Smooth muscle cell (in vitro differentiated cells): ENCODE measurements around the gene GATD1. TPM values are rescaled to one million over a fixed set of nuclear protein-coding genes. Genes with fewer than 3 reads are reported as not detected.
A peak's percentile ranks its signal among the peaks of the same experiment; 100 is the strongest.

ENCODE experiments used
- DNase-seq: peaks from one replicate; lab custom pipeline; 2025; ENCODE audit not compliant: unreplicated experiment; lab: John Stamatoyannopoulos, UW
- H2AFZ ChIP-seq: fragments of 200-600 bp; sonication (generic); 2 replicates; pipeline ENCODE4 v1.6.0; 2016; ENCODE audit warnings: antibody characterized with exemption, low read depth, mild to moderate bottlenecking
- H3F3A ChIP-seq: fragments of 200-600 bp; sonication (generic); 2 replicates; pipeline ENCODE4 v1.6.0; 2017; ENCODE audit warnings: antibody characterized with exemption, low read depth
- H3K27ac ChIP-seq: fragments of 200-600 bp; sonication (generic); 2 replicates; pipeline ENCODE4 v1.5.1; 2016; ENCODE audit warnings: low read depth, mild to moderate bottlenecking
- H3K27me3 ChIP-seq: fragments of 200-600 bp; sonication (generic); 2 replicates; pipeline ENCODE4 v1.6.1; 2016; ENCODE audit warnings: low read depth, mild to moderate bottlenecking
- H3K36me3 ChIP-seq: fragments of 200-600 bp; sonication (generic); 2 replicates; pipeline ENCODE4 v1.5.1; 2016; ENCODE audit warnings: low read depth
- H3K4me1 ChIP-seq: fragments of 200-600 bp; sonication (generic); 2 replicates; pipeline ENCODE4 v1.5.1; 2016; ENCODE audit warnings: low read depth
- H3K4me2 ChIP-seq: fragments of 200-600 bp; sonication (generic); 2 replicates; pipeline ENCODE4 v1.6.0; 2016; ENCODE audit warnings: mild to moderate bottlenecking
- H3K4me3 ChIP-seq: fragments of 200-600 bp; sonication (generic); 2 replicates; pipeline ENCODE4 v1.5.1; 2016; ENCODE audit warnings: mild to moderate bottlenecking
- H3K79me2 ChIP-seq: fragments of 200-600 bp; sonication (generic); 2 replicates; pipeline ENCODE4 v1.6.0; 2016; ENCODE audit warnings: low read depth, mild to moderate bottlenecking
- H3K9ac ChIP-seq: fragments of 200-600 bp; sonication (generic); 2 replicates; pipeline ENCODE4 v1.6.0; 2016; ENCODE audit warnings: low read depth
- H3K9me3 ChIP-seq: fragments of 200-600 bp; sonication (generic); replicated peaks from 2 replicates; pipeline ENCODE4 v1.5.1; 2016; ENCODE audit warnings: low read depth
- H4K20me1 ChIP-seq: fragments of 200-600 bp; sonication (generic); 2 replicates; pipeline ENCODE4 v1.6.0; 2016; ENCODE audit warnings: low read depth
- WGBS: methylation state at CpG from one replicate; pipeline ENCODE4 v1.1.7; 2016; ENCODE audit warnings: low lambda C conversion rate; 5-methylcytosine and 5-hydroxymethylcytosine counted together
- polyA plus RNA-seq: library from polyadenylated mRNA; unstranded; fragments of >200 nt; fragmentation: Nextera tagmentation; extraction: Ambion mirVana; gene quantifications from 2 replicates; pipeline ENCODE4 v1.2.1, GENCODE V29; 2016
- total RNA-seq: library from RNA; depleted of rRNA; stranded (reverse); fragments of >200 nt; gene quantifications from 2 replicates; pipeline ENCODE4 v1.2.3, GENCODE V29; 2014
- TF ChIP-seq, protein P1 (sequence below): fragments of 200-600 bp; sonication (generic); IDR thresholded peaks from 2 replicates; pipeline ENCODE4 v1.5.1; 2017; ENCODE audit warnings: borderline replicate concordance, mild to moderate bottlenecking, antibody characterized with exemption; ENCODE audit not compliant: insufficient read depth, poor library complexity, severe bottlenecking

The GATD1 gene
- total and polyA plus RNA-seq, 2 experiments from 2014 or later = 11.7 to 12.9 TPM

DNA sequence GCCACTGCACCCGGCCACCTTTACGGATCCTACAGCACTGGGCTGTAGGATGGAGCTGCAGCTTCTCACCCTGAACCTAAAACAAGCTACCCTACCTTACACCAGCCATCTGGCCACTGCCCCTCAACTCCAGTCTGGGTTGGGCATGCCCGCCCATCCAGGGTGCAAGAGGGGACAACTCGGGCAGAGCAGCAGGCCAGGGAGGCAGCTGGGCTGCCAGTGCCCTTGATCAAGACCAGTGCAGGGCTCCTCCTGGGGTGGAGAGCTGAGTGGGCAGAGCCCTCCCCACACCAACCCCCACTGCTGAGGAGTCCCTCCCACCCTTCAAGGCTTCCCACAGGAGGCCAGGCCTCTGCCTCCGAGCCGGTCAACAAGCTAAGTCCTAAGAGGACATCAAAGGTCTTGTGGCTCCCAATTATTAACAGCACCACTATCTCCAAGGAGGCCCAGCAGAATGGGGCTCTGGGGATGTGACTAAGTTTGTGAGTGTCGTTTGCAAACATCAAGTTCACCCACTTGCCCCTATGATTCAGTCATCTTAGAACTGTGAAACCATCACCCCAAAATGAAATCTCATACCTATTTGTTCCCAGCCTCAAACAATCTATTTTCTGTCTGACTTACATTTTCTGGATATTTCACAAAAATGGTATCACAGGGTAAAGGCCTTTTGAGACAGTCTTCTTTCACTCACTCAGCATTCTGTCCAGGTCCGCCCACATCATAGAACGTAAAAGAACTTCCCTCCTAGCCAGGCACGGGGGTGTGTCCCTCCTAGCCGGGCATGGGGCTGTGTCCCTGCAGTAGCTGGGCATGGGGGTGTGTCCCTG, 11.0 kb downstream of the GATD1 start:
- Histone ChIP-seq H4K20me1 (peaks cover 79% of the 10 kb centered on the region), H3K27me3 (no peaks in the 10 kb centered on the region), H3K9me3 (no peaks in the 10 kb centered on the region), H3K79me2 (no peaks in the 10 kb centered on the region), H3K27ac (no peak overlapping the region), H3F3A (peaks cover 14% of the 10 kb centered on the region), H3K9ac (no peak overlapping the region), H3K4me2 (no peak overlapping the region), H3K36me3 (no peaks in the 10 kb centered on the region), H3K4me1 (no peaks in the 10 kb centered on the region), H2AFZ (no peak overlapping the region), H3K4me3 (no peak overlapping the region)
- no peak for DNase-seq
- WGBS = 75% methylated on average over 11 of the region's 11 CpGs
- TF ChIP-seq, protein P1, sequence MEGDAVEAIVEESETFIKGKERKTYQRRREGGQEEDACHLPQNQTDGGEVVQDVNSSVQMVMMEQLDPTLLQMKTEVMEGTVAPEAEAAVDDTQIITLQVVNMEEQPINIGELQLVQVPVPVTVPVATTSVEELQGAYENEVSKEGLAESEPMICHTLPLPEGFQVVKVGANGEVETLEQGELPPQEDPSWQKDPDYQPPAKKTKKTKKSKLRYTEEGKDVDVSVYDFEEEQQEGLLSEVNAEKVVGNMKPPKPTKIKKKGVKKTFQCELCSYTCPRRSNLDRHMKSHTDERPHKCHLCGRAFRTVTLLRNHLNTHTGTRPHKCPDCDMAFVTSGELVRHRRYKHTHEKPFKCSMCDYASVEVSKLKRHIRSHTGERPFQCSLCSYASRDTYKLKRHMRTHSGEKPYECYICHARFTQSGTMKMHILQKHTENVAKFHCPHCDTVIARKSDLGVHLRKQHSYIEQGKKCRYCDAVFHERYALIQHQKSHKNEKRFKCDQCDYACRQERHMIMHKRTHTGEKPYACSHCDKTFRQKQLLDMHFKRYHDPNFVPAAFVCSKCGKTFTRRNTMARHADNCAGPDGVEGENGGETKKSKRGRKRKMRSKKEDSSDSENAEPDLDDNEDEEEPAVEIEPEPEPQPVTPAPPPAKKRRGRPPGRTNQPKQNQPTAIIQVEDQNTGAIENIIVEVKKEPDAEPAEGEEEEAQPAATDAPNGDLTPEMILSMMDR = no peak

DNA sequence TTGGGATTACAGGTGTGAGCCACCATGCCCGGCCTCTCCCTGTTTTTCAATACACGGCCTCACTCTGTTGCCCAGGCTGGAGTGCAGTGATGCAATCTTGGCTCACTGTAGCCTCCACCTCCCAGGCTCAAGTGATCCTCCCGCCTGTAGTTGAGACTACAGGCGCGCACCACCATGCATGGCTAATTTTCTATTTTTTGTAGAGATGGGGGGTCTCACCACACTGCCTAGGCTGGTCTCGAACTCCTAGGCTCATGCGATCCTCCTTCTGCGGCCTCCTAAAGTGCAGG, 11.5 kb downstream of the GATD1 start:
- Histone ChIP-seq H3K79me2 (no peaks in the 10 kb centered on the region), H2AFZ (no peak overlapping the region), H4K20me1 (peaks cover 73% of the 10 kb centered on the region), H3K4me3 (no peak overlapping the region), H3K9me3 (no peaks in the 10 kb centered on the region), H3F3A (peaks cover 16% of the 10 kb centered on the region), H3K9ac (no peak overlapping the region), H3K27me3 (no peaks in the 10 kb centered on the region), H3K36me3 (no peaks in the 10 kb centered on the region), H3K4me1 (no peaks in the 10 kb centered on the region), H3K4me2 (no peak overlapping the region), H3K27ac (no peak overlapping the region)
- DNase-seq = no peak
- TF ChIP-seq, protein P1 = no peak
- WGBS = 97% methylated on average over 8 of the region's 8 CpGs

DNA sequence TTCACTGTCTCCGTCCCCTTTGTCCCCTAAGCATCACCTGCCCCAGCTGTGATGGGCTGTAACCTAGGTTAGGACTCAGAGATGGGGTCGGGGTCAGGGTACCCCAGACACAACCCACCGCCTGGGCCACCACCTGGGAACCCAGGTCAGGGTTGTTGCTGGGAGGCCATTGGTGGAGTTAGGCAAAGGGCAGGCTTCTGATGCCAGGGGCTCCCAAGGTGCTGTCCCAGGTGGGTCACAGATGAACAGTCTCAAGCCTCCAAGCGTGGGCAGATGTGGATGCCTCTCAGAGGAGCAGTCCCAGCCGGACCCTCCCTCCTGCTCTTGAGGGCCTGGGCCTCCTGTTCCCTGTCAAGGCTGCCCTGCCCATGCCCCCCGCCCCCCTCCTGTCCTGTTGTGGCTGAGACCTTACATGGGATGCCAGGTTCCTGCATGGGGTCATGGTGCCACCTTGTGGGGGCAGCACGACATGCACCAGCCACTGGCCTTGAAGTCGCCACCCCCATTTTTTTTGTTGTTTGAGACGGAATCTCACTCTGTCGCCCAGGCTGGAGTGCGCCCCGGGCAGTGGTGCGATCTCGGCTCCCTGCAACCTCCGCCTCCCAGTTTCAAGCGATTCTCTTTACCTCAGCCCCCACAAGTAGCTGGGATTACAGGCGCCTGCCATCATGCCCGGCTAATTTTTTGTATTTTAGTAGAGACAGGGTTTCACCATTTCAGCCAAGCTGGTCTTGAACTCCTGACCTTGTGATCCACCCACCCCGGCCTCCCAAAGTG, 12.1 kb downstream of the GATD1 start:
- Histone ChIP-seq H3K36me3 (peaks cover under 1% of the 10 kb centered on the region), H3F3A (peaks cover 16% of the 10 kb centered on the region), H3K4me2 (no peak overlapping the region), H3K27me3 (no peaks in the 10 kb centered on the region), H4K20me1 (peaks cover 71% of the 10 kb centered on the region), H3K27ac (no peak overlapping the region), H2AFZ (no peak overlapping the region), H3K9me3 (no peaks in the 10 kb centered on the region), H3K4me1 (no peaks in the 10 kb centered on the region), H3K9ac (no peak overlapping the region), H3K4me3 (no peak overlapping the region), H3K79me2 (no peaks in the 10 kb centered on the region)
- TF ChIP-seq, protein P1 = peak; percentile 53
- no peak for DNase-seq
- WGBS = 77% methylated on average over 19 of the region's 19 CpGs
